Endodermal cell (in vitro differentiated cells): ENCODE data around the gene INPP4B. TPM values are rescaled to one million over a fixed set of nuclear protein-coding genes. Genes with fewer than 3 reads are reported as not detected.

Source experiments
- DNase-seq: peaks from one replicate; pipeline ENCODE4 v3.0.0-alpha.2; 2017
- H3K27ac ChIP-seq: 2 replicates; pipeline ENCODE4 v1.5.1; 2013; ENCODE audit warnings: mild to moderate bottlenecking, low read depth, low read length, moderate library complexity
- H3K27me3 ChIP-seq: 2 replicates; pipeline ENCODE4 v1.6.1; 2013; ENCODE audit warnings: mild to moderate bottlenecking, low read length, moderate library complexity; ENCODE audit not compliant: insufficient read depth, control insufficient read depth, poor library complexity, severe bottlenecking
- H3K36me3 ChIP-seq: 2 replicates; pipeline ENCODE4 v1.7.0; 2013; ENCODE audit warnings: mild to moderate bottlenecking, low read length, moderate library complexity; ENCODE audit not compliant: control insufficient read depth, insufficient read depth
- H3K4me1 ChIP-seq: one replicate; pipeline ENCODE4 v1.7.0; 2013; ENCODE audit warnings: low read length; ENCODE audit not compliant: control insufficient read depth, insufficient read depth
- H3K4me3 ChIP-seq: 2 replicates; pipeline ENCODE4 v1.5.1; 2013; ENCODE audit warnings: mild to moderate bottlenecking, low read length, moderate library complexity
- H3K9ac ChIP-seq: 2 replicates; pipeline ENCODE4 v1.6.1; 2013; ENCODE audit warnings: mild to moderate bottlenecking, low read length, moderate library complexity; ENCODE audit not compliant: poor library complexity, severe bottlenecking; ENCODE audit errors: extremely low read depth
- H3K9me3 ChIP-seq: 2 replicates; pipeline ENCODE4 v1.6.1; 2013; ENCODE audit warnings: mild to moderate bottlenecking, low read length, moderate library complexity; ENCODE audit not compliant: control insufficient read depth
- H3K27ac Mint-ChIP-seq: 2 replicates; pipeline ENCODE4 v1.8.0; 2020; ENCODE audit warnings: mixed read lengths
- H3K27me3 Mint-ChIP-seq: 2 replicates; pipeline ENCODE4 v1.8.0; 2021; ENCODE audit warnings: mild to moderate bottlenecking, mixed read lengths; ENCODE audit not compliant: insufficient read depth
- H3K36me3 Mint-ChIP-seq: 2 replicates; pipeline ENCODE4 v1.8.0; 2020; ENCODE audit warnings: low read depth, mixed read lengths
- H3K4me1 Mint-ChIP-seq: 2 replicates; pipeline ENCODE4 v1.8.0; 2020; ENCODE audit warnings: mixed read lengths
- H3K4me3 Mint-ChIP-seq: 2 replicates; pipeline ENCODE4 v1.8.0; 2020; ENCODE audit warnings: mild to moderate bottlenecking, moderate library complexity, mixed read lengths
- H3K9me3 Mint-ChIP-seq: 2 replicates; pipeline ENCODE4 v1.8.0; 2020; ENCODE audit warnings: mild to moderate bottlenecking, mixed read lengths
- CTCF ChIP-seq: fragments of 200-600 bp; sonication (generic); conservative IDR thresholded peaks from 2 replicates; pipeline ENCODE4 v1.5.0; 2021; ENCODE audit warnings: antibody characterized with exemption, mild to moderate bottlenecking
- WGBS, 2 experiments: methylation state at CpG; one replicate each; pipeline versions ENCODE4 v1.1.5 to v1.1.7; 2013; ENCODE audit warnings: missing lambda C conversion rate in 2 of 2, mixed read lengths in 1 of 2; ENCODE audit not compliant: insufficient coverage in 1 of 2, insufficient read length in 1 of 2; 5-methylcytosine and 5-hydroxymethylcytosine counted together
- total RNA-seq, 2 donors: library from RNA; stranded (reverse); fragmentation: NEBNext Ultra II Directional in 1 of 2; extraction: Animal tissue kit (Norgen Biotek cat#: 25700) in 1 of 2; gene quantifications; 2 replicates in 1 of 2; 3 replicates in 1 of 2; pipeline ENCODE4 v1.2.1, GENCODE V29; 2021

INPP4B gene
- total RNA-seq, 2 donors from 2014 or later, result 0.64 to 0.66 TPM

GRCh38 chr4:142161086-142161485 is 685.0 kb downstream of the INPP4B start:
- DNase-seq, result no peak
- H3K27ac Mint-ChIP-seq, result no peak overlapping the region
- H3K36me3 Mint-ChIP-seq, result no peaks in the 10 kb centered on the region
- no peak for TF ChIP-seq CTCF
- WGBS, 2 experiments, result 88 to 93% methylated on average over 2 to 3 of the region's 3 CpGs
- H3K27me3 Mint-ChIP-seq, result no peaks in the 10 kb centered on the region
- H3K4me1 ChIP-seq, result peaks cover 4% of the 10 kb centered on the region
- peaks cover 2% of the 10 kb centered on the region for H3K4me1 Mint-ChIP-seq
- no peak overlapping the region for H3K9ac ChIP-seq
- no peak overlapping the region for H3K4me3 Mint-ChIP-seq
- no peaks in the 10 kb centered on the region for H3K27me3 ChIP-seq
- H3K9me3 Mint-ChIP-seq, result no peaks in the 10 kb centered on the region
- H3K36me3 ChIP-seq, result no peaks in the 10 kb centered on the region
- no peaks in the 10 kb centered on the region for H3K9me3 ChIP-seq
- no peak overlapping the region for H3K27ac ChIP-seq
- H3K4me3 ChIP-seq, result no peak overlapping the region

- H3K4me3 Mint-ChIP-seq, result no peak overlapping the region
- no peak for TF ChIP-seq CTCF
- Histone ChIP-seq H3K9ac (no peak overlapping the region), H3K9me3 (no peaks in the 10 kb centered on the region), H3K27ac (no peak overlapping the region), H3K4me1 (peaks cover 4% of the 10 kb centered on the region), H3K27me3 (no peaks in the 10 kb centered on the region), H3K36me3 (no peaks in the 10 kb centered on the region), H3K4me3 (no peak overlapping the region)
- H3K36me3 Mint-ChIP-seq, result no peaks in the 10 kb centered on the region
- peaks cover 2% of the 10 kb centered on the region for H3K4me1 Mint-ChIP-seq
- H3K9me3 Mint-ChIP-seq, result no peaks in the 10 kb centered on the region
- H3K27ac Mint-ChIP-seq, result no peak overlapping the region
- no peak for DNase-seq
- H3K27me3 Mint-ChIP-seq, result no peaks in the 10 kb centered on the region
- 91 to 100% methylated on average over 1 to 2 of the region's 2 CpGs for WGBS, 2 experiments
These were observed 685.6 kb downstream of the INPP4B start for GRCh38 chr4:142160509-142160908.

- Histone ChIP-seq H3K36me3 (no peaks in the 10 kb centered on the region), H3K27me3 (no peaks in the 10 kb centered on the region), H3K4me1 (peaks cover 4% of the 10 kb centered on the region), H3K9ac (no peak overlapping the region), H3K27ac (no peak overlapping the region), H3K4me3 (no peak overlapping the region), H3K9me3 (no peaks in the 10 kb centered on the region)
- H3K36me3 Mint-ChIP-seq, result no peaks in the 10 kb centered on the region
- no peak for TF ChIP-seq CTCF
- H3K4me3 Mint-ChIP-seq, result no peak overlapping the region
- no peak for DNase-seq
- H3K27ac Mint-ChIP-seq, result no peak overlapping the region
- peaks cover 2% of the 10 kb centered on the region for H3K4me1 Mint-ChIP-seq
- no peaks in the 10 kb centered on the region for H3K27me3 Mint-ChIP-seq
- H3K9me3 Mint-ChIP-seq, result no peaks in the 10 kb centered on the region
- 91 to 100% methylated on average over 1 to 2 of the region's 2 CpGs for WGBS, 2 experiments
These were observed 687.1 kb downstream of the INPP4B start for GRCh38 chr4:142158980-142159379.
